DND-41 (cell line): ENCODE data around the gene FAF1.

Source experiments
- CTCF ChIP-seq: IDR thresholded peaks from 2 replicates; pipeline ENCODE4 v1.5.1; 2012; ENCODE audit warnings: borderline replicate concordance, low read length, moderate library complexity, mild to moderate bottlenecking; ENCODE audit not compliant: poor library complexity, severe bottlenecking; ENCODE audit errors: extremely low read depth
- EZH2 ChIP-seq: IDR thresholded peaks from 3 replicates; pipeline ENCODE4 v1.6.1; 2012; ENCODE audit warnings: borderline replicate concordance, low read depth, mild to moderate bottlenecking, moderate library complexity, low read length, inconsistent platforms; ENCODE audit not compliant: severe bottlenecking

- TF ChIP-seq CTCF (peak; percentile 53), EZH2 (no peak)
These were observed 339.3 kb downstream of the FAF1 start for GRCh38 chr1:50620680-50621329.
